Right hindlimb (tissue), 1 donor: ENCODE data around the gene DDX56.
A peak's percentile ranks its signal among the peaks of the same experiment; 100 is the strongest.
"Not testable (repeated sequence)": the region's sequence is repeated elsewhere in the genome, so short reads cannot be mapped to it uniquely, and the experiment has no call there.

Experiments
- DNase-seq: peaks from one replicate; pipeline ENCODE4 v3.0.0-alpha.2; 2018

The DDX56 gene

DNA sequence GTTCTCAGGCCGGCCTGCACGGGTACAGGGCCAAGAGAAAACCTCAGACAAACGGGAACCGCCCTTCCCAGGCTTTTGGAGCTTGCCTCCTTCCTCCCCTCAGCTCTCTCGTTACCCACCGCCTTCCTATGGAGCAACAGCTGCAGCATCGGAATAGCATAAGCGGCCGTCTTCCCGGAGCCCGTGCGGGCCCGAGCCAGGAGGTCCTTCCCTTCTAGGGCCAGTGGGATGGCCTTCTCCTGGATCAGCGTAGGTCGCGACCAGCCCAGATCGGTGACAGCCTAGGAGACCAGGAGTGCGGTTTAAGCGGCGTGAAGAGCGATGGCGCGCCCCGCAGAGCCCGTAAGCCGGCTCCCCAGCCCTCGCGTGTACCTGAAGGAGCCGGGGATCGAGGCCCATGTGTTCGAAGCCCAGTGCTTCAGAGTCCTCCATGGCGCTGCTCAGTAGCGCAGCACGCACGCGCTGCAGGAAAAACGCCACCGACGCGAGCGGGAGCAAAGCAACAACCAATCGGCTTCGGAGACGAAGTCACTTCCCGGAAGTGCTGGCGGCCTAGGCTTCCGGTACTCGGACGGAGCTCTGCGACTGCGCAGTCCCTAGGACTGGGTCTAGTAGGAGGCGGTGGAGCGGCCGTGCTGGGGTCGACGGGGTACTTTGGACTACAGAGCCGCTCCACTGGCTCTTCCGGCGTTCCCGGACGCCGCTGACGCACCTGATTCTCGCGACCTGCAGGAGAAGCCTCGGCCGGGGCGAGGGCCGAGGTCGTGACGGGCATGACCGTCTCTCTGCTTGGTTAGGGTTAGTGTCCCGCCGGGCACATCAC, at the start of gene DDX56:
DDX56 (minus strand) TSS at position 445 of the 823 bp plus-strand sequence; CDS start at position 432, 13 bp downstream.
- peak; percentile 96 for DNase-seq

DNA sequence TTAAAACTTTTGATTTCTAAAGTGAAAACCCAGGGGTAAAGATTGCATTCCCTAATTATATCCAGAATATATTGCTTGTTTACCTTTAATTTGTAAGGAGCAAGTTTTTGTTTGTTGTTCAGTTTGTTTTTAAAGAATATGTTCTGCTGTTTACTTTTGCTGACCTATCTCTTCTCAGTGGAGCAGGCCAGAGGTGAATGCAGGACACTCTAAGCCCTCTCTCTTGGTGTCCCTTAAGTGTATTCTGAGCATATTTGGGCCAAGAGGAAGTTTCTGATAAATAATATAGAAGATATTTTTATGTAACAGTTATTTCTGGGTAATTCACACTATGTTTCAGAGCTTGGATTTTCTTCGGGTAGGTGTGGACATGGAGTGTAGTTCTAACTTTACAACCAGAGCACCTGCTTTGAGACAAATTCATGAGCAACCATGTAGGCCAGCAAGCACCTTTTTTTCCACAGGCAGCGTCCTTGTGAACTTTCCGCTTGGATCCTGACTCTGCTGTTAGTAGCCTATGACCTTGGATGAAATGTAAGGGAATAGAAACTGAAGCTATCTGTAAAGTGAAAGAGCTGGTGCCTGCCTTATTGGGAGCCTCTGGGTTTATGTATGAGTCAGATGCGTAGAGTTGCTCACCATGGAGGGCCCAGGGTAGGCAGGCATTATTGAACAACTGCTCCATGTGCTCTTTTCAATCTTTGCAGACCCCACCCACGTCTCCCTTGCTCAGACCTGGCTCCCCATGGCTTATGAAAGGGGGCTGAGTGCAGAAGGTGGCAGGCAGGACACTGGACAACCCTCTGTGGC, 48.8 kb upstream of the DDX56 start:
- no peak for DNase-seq

- DNase-seq: no peak
Observed at GRCh38 chr7:44621750-44622103, 48.0 kb upstream of the DDX56 start.

DNA sequence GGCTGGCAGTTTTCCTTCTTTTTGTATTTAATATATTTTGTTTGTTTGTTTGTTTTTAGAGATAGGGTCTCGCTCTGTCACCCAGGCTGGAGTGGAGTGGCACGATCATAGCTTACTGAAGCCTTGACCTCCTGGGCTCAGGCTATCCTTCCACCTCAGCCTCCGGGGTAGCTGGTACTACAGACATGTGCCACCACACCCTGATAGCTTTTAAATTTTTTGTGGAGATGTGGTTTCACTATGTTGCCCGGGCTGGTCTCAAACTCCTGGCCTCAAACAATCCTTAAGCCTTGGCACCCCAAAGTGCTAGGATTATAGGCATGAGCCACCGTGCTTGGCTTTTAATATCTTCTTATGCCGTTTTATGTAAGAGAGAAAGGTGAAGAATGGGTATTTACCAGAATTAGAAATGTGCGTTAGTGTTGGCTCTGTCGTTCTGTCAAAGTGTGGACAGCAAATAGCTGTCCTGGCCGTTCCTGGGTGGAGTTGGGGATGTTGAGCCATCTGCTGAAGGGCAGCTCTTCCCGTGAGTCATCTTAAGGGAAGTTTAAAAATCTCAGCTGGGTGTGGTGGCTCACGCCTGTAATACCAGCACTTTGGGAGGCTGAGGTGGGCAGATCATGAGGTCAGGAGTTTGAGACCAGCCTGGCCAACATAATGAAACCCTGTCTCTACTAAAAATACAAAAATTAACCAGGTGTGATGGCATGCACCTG, 47.5 kb upstream of the DDX56 start:
- DNase-seq: no peak

- no peak for DNase-seq
Observed at GRCh38 chr7:44618753-44619152, 45.0 kb upstream of the DDX56 start.

DNA sequence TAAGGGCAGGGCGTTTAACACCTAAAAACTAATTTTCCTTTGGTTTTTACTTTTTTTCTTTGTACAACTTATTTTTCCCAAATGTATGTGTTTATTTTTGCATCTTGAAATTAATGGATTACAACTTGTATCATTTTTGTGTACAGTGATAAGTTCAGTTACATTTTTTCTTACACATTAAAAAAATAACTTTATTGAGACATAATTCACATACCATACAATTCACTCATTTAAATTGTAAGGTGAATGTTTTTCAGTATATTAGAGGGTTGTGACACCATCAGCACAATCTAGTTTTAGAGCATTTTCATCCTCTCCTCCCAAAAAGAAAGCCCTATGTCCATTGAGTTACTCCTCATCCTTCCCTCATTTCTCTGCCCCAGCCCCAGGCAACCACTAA, 44.3 kb upstream of the DDX56 start:
- no peak for DNase-seq

DNA sequence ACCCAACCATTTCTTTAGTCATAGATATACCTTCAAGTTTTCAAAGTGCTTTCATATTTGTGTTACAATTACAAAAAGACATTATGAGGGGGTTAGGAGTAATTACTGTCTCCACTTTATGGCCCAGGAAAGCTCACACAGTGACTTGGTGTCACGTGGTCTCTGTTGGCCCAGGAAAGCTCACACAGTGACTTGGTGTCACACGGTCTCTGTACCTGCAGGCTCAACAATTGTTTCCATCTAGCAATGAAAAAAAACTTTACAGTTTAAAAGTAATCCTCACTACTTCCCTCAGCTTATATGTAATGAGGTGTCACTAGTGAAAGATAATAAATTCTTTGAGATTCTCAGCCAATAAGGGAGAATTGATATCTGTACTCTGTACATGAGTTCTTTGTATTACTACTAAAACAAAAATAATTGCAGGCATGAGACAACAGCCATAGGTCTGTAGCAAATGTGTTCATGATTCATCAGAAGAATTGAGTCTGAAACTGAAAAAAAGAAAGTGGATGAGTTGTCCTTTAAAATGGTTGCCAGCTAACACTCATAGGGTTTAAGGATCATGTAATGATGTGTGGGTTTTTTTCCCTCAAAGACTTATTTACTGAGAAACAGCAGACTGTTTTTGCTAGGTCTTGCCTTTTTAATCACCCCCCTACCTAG, 43.6 kb upstream of the DDX56 start:
- DNase-seq: no peak

DNA sequence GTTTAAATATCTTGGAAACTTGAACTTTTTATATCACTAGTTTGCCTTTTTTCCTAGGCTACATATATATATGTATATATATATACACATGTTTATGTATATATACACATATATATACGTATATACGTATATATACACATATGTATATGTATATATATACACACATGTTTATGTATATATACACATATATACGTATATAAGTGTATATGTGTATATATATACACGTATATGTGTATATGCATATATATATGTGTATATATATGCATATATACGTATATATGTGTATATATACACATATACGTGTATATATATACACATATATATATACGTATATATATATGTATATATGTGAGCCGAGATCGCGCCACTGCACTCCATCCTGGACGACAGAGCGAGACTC, 42.8 kb upstream of the DDX56 start:
- DNase-seq: no peak

- DNase-seq: no peak
Observed at GRCh38 chr7:44615793-44616192, 42.1 kb upstream of the DDX56 start.

DNA sequence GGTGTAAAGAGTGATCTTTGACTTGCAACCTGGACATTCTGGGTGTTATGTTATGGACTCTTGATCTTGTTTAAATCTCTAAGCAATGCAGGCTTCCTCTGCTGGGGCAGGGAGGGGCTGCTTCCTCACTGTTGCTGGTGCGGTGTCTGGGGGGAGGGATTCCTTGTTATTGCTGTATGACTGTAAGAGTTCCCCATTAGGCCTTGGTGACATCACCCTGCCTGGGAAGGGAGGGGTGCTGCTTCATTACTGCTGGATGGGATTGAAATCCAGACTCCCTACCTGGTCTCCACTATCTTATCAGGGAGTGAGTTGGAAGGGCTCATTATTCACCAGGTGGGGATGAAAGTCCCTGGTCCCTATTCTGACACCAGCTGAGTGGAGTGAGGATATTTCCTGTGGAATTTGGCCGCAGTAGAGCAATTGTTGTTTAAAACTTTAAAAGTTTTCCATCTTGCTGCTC, 41.5 kb upstream of the DDX56 start:
- no peak for DNase-seq

DNA sequence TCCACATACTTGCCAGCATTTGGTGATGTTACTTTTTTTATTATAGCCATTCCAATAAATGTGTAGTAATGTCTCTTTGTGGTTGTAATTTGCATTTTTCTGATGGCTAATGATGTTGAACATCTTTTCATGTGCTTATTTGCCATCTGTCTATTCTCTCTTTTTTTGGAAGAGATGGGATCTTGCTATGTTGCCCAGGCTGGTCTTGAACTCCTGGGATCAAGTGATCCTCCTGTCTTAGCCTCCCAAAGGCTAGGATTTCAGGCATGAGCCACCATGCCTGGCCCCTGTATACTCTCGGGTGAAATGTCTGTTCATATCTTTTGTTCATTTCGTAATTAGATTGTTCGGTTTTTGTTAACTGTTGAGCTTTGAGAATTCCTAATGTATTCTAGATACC, 36.1 kb upstream of the DDX56 start:
- no peak for DNase-seq

DNA sequence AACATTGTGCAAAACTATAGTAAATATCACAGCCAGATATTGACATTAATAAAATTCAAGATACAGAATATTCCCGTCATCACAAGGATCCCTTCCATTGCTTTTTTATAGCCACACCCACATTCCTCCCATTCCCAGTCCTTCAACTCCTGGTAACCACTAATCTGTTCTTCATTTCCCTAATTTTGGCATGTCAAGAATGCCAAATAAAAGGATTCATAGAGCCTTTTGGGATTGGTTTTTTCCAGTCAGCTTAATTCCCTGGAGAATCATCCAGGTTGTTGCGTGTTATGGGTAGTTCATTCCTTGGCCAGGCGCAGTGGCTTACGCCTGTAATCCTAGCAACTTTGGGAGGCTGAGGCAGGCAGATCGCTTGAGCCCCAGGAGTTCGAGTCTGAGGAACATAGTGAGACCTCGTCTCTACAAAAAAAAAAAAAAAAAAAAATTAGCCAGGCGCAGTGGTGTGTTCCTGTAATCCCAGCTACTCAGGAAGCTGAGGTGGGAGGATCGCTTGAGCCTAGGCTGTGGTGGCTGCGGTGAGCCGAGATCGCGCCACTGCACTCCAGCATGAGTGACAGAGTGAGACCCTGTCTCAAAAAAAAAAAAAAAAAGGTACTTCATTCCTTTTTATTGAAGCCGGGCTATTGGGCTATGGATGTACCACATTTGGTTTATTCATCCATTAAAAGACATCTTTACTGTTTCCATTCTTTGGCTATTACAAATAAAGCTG, 35.4 kb upstream of the DDX56 start:
- DNase-seq: no peak

DNA sequence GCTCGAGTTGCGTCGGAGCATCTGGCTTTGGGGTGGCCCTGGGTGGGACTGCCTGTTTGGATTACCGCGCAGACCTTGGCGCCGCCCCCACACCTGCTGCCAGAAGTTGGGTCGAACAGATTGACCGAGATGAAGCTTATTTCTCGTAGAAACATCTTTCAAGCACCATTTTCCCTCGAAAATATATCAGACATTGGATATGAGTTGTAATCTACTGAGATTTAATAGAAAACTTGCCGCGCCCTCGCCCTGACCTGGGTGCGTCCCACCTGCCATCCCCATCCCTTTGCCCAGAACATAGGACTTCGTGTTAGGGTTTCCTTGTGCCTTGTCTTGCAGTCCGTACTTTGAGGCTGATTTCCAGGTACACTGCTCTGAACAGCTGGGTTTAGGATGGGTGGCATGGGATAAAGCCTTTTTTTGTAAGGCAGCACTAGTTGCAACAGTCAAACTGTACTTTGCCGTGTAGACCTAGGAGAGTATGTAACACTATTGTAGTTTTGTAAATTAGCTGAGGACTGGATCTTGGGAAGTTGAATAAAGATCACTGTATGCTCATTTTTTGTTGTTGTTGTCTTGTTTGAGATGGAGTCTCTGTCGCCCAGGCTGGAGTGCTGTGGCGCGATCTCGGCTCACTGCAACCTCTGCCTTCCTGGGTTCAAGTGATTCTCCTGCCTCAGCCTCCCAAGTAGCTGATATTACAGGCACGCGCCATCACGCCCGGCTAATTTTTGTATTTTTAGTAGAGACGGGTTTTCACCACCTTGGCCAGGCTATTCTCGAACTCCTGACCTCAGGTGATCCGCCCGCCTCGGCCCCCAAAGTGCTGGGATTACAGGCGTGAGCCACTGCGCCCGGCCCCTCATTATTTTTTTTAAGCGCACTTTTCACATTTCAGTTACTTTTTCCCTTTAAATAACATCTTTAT, 33.7 kb upstream of the DDX56 start:
- DNase-seq: no peak

DNA sequence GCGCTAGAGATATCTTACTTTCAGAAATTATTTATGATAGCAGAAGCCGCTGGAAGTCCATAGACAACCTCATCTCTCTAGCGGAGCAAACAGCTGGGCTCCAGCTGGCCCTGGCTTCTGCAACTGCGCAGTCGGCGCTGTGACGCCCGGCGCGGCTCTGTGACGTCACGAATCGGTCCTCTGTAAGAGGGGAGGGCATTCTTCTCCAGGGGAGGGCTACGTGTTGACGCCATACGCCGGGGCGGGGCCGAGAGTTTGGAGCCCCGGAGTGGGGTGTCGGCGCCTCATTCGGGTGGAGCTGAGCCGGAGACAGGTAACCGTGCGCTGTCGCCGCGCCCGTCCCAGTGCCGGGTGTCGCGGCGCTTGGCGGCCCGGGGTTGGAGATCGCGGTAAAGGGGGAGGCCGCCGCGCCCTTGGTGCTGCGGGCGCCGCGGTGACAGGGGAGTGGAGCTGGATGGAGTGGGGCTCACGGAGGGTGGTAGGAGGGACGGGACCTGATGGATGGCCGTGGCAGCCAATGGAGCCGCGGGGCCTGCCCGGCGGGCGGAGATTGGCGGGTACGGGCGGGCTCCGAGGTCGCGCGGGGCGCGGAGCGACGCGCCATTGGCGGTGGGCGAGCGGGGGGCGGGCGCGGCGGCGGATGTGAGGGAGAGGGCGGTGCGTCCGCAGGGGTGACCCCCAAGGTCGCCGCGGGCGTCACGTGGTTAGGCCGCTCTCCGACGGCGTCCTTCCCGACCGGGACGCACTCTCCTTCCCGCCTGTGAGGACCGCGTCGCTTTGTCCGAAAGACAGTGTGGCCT, 32.8 kb upstream of the DDX56 start, which contains the start of gene OGDH:
OGDH (plus strand) TSS at position 287 of the 800 bp plus-strand sequence. CDS start 17,717 bp downstream, outside the sequence.
- DNase-seq: peak; percentile 99

DNA sequence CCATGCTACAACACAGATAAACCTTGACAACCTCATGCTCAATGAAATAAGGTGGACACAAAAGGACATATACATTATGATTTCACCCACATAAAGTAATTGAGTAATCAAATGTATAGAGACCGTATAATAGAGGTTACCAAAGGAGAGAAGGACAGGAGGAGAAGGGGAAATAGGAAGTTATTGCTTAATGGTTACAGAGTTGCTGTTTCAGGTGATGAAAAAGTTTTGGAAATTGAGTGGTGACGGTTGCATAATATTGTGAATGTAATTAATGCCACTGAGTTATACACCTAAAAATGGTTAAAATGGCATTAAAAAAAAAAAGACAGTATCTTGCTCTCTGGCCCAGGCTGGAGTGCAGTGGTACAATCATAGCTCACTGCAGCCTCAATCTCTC, 31.2 kb upstream of the DDX56 start:
- DNase-seq: no peak

GRCh38 chr7:44603193-44603592, 29.5 kb upstream of the DDX56 start:
- DNase-seq: no peak

DNA sequence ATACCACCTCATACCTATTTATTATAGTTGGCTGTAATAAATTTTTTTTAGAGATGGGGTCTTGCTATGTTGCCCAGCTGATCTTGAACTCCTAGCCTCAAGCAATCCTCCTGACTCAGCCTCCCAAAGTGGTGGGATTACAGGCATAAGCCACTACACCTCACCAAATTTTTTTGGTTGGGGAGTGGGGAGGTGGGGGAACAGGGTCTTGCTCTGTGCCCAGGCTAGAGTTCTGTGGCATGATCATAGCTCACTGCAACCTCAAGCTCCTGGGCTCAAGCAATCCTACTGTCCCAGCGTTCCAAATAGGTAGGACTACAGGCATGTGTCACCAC, 28.8 kb upstream of the DDX56 start:
- no peak for DNase-seq

GRCh38 chr7:44599222-44599621, 25.5 kb upstream of the DDX56 start:
- DNase-seq: no peak

- DNase-seq: not testable (repeated sequence)
Observed at GRCh38 chr7:44597181-44597580, 23.5 kb upstream of the DDX56 start.
